ENCODE measurements around the gene RAET1G.
"Not testable (repeated sequence)": the region's sequence is repeated elsewhere in the genome, so short reads cannot be mapped to it uniquely, and the experiment has no call there.

The RAET1G gene

DNA sequence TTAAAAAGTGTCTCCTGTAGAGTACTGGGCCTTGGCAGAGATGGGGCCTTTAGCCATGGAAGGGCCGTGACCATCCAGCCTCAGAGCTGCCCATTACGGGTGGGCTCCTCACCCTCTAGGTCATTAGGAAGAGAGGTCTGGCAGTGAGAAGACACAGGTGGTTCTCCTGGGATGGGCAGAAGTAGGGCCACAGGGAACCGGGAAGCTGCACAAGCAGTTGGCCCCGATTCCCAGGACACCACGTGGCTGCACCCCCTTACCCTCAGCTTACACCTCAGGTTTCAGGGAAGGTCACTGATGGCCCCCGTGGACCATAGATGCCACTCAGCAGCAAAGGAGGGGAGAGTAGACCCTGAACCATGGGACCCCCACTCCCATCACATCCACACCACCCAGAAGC lies 1.6 kb downstream of the RAET1G start:
- no peak overlapping the region for H3K9ac ChIP-seq (ENCODE audit: low read length)
- H3K4me1 ChIP-seq (ENCODE audit: control insufficient read depth, insufficient read depth, low read length), result peaks cover 4% of the 10 kb centered on the region; the same call in 1 of the 2 replicates
- peaks cover 94% of the 10 kb centered on the region for H3K27me3 ChIP-seq (ENCODE audit: control insufficient read depth, insufficient read depth, low read length)
- H3K4me3 ChIP-seq (ENCODE audit: low read depth, low read length), result no peak overlapping the region
- H3K27ac ChIP-seq (ENCODE audit: low read depth, low read length), result no peak overlapping the region
- no peaks in the 10 kb centered on the region for H3K9me3 ChIP-seq (ENCODE audit: control insufficient read depth, insufficient read depth, low read depth, low read length)
- H3K36me3 ChIP-seq (ENCODE audit: control insufficient read depth, insufficient read depth, low read length), result no peaks in the 10 kb centered on the region

DNA sequence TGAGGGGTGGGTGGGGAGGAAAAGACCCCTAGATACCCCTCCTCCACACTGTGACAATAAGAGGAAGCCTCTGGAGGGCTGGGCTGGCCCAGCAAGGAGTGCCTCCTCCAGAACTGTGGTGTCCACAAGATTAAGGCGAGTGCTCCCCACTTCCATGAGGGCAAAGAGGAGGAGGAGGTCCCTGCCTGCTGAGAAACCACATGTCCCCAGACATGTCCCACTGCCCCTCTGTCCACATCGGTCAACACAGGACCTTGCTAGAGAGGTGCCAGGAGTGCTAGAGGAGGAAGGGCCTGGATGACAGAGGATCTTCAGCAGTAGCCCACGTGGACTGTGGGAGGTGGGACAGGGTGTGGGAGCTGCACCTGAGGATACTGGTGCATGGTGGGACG lies 3.1 kb downstream of the RAET1G start:
- no peaks in the 10 kb centered on the region for H3K36me3 ChIP-seq (ENCODE audit: control insufficient read depth, insufficient read depth, low read length)
- H3K9ac ChIP-seq (ENCODE audit: low read length), result no peak overlapping the region
- H3K27ac ChIP-seq (ENCODE audit: low read depth, low read length), result no peak overlapping the region
- no peak overlapping the region for H3K4me3 ChIP-seq (ENCODE audit: low read depth, low read length)
- peaks cover 79% of the 10 kb centered on the region for H3K27me3 ChIP-seq (ENCODE audit: control insufficient read depth, insufficient read depth, low read length)
- no peaks in the 10 kb centered on the region for H3K4me1 ChIP-seq (ENCODE audit: control insufficient read depth, insufficient read depth, low read length)
- no peaks in the 10 kb centered on the region for H3K9me3 ChIP-seq (ENCODE audit: control insufficient read depth, insufficient read depth, low read depth, low read length)

DNA sequence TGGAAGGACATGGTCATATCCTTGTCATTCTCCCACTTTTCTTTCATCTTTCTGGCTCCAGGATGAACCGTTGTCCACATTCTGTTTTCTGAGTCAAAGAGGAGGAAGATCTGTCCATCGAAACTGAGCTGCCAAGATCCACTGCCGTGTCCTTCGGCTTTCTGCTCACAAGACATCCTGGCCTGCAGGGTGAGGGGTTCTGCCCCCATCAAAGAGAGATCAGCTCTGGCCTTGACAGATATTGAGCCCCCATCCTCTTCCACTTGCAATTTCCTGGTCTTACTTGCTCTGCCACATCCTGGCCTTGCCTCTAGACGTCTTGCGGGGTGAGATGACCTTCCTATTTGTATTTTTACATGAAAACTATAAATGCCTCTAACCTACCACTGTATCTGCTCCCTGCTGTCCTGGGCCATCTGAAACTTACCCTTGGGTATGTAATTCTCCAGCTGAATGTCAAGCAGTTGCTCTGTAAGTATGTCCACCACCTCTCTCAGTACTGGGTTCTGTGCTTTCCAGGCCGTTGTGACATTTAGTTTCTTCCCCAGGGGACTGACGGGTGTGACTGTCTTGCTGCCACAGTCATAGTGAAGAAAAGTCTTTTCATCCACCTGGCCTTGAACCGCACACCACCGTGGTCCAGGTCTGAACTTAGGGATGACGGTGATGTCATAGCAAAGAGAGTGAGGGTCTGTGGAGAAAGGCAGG lies 3.6 kb downstream of the RAET1G start:
- H3K27me3 ChIP-seq (ENCODE audit: control insufficient read depth, insufficient read depth, low read length), result peaks cover 77% of the 10 kb centered on the region
- not testable (repeated sequence) for H3K9me3 ChIP-seq (ENCODE audit: control insufficient read depth, insufficient read depth, low read depth, low read length); H3K27ac ChIP-seq (ENCODE audit: low read depth, low read length); H3K4me1 ChIP-seq (ENCODE audit: control insufficient read depth, insufficient read depth, low read length); H3K4me3 ChIP-seq (ENCODE audit: low read depth, low read length); H3K9ac ChIP-seq (ENCODE audit: low read length); H3K36me3 ChIP-seq (ENCODE audit: control insufficient read depth, insufficient read depth, low read length)

DNA sequence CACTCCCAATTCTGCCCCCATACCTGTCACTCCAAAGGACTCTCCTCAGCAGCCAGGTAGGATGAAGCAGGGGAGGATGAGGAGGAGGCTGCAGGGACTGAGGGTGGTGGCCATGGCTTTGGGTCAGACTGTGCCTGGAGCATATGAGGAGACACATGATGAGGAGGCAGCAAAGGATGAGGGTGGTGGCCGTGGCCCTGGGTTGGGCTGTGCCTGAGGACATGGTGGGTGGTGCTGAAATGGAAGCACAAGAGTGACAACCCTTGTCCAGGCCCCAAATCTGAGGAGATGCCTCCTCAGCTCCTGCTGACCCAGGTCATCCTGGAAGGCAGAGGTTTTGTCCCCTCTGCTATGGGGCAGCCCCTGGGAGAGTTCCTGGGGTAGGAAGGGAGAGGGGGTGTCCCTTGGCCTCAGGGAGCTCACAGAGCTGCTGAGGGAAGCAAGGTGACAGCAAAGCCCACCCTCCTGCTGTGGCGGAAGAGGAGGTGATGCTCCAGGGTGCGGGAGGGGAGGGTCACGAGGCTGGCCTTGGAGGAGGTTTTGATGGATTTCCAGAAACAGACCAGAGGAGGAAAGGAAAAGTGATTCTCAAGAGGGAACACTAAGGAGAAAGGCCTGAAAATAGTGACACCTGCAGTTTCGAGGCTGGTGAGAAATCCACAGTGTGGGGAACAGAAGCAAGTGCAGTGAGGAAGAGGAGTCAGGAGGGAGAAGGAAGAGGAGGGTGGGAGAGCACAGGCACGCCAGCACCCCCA lies 4.6 kb downstream of the RAET1G start:
- Histone ChIP-seq H3K27ac (ENCODE audit: low read depth, low read length) (no peak overlapping the region), H3K4me1 (ENCODE audit: control insufficient read depth, insufficient read depth, low read length) (no peaks in the 10 kb centered on the region), H3K9me3 (ENCODE audit: control insufficient read depth, insufficient read depth, low read depth, low read length) (no peaks in the 10 kb centered on the region), H3K36me3 (ENCODE audit: control insufficient read depth, insufficient read depth, low read length) (no peaks in the 10 kb centered on the region), H3K27me3 (ENCODE audit: control insufficient read depth, insufficient read depth, low read length) (peaks cover 77% of the 10 kb centered on the region), H3K4me3 (ENCODE audit: low read depth, low read length) (no peak overlapping the region), H3K9ac (ENCODE audit: low read length) (no peak overlapping the region)

DNA sequence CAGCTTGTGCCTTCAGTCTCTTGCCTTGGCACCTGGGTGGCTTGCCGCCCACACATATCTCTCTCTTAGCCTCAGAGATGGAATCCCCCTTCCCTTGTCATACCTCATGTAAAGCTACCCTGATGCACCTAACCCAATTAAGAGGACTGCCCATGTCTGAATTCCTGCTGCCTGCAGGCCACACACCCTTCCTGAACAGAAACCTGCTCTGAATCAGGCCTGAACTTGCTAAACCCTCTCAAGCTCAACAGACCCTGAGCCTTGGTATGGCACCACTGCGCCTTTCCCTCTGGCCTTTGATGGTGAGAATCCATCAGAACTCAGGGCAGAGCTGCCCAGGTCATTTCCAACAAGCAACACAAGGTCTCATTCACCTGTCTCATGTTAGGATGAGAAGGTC lies 5.2 kb downstream of the RAET1G start:
- Histone ChIP-seq H3K27me3 (ENCODE audit: control insufficient read depth, insufficient read depth, low read length) (peaks cover 70% of the 10 kb centered on the region), H3K4me1 (ENCODE audit: control insufficient read depth, insufficient read depth, low read length) (no peaks in the 10 kb centered on the region), H3K36me3 (ENCODE audit: control insufficient read depth, insufficient read depth, low read length) (no peaks in the 10 kb centered on the region)

DNA sequence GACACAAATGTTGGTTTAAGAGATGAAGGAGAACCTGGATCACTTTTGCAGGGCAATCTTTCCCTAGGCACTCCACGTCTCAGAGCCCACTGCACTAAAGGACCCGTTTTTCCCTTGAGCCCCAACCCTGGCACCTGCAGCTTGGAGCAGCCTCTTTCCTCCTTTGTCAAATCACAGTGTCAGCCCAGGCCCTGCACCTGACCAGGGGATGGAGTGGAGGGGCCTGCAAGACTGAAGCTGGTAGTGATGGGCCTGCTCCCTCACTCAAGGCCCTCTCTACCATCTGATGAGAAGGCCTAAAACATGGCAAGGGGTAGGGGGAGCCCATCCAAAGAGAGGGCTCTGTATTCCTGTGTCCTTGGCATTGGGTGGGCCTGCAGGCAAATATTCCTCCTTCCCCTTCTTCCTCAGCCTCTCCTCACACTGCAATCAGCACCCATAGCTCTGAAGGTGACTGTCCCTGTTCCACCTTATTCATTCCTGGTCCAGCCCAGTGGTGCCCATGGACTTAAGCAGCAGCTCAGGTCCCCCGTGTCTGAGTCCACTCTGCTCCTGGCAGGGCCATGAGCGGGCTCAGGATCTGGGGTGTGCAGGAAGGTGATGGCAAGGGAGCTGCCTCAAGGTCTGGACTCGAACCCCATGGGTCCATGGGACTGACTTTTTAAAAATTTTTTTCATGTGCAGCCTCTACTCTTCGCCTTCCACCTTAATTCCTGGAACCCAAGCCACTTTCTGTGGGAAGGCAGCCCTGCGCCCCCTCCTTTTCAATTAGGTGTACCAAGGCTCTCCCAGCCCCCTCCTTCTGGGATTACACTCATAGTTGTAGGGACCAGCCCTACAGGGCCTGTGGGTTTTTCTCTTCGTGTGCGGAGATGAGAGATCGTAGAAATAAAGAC lies 6.7 kb downstream of the RAET1G start:
- Histone ChIP-seq H3K4me3 (ENCODE audit: low read depth, low read length) (no peak overlapping the region), H3K27ac (ENCODE audit: low read depth, low read length) (no peak overlapping the region), H3K9ac (ENCODE audit: low read length) (no peak overlapping the region), H3K4me1 (ENCODE audit: control insufficient read depth, insufficient read depth, low read length) (no peaks in the 10 kb centered on the region), H3K9me3 (ENCODE audit: control insufficient read depth, insufficient read depth, low read depth, low read length) (no peaks in the 10 kb centered on the region), H3K27me3 (ENCODE audit: control insufficient read depth, insufficient read depth, low read length) (peaks cover 56% of the 10 kb centered on the region), H3K36me3 (ENCODE audit: control insufficient read depth, insufficient read depth, low read length) (no peaks in the 10 kb centered on the region)

More for the DNA sequence above, 5.2 kb downstream of the RAET1G start:
- Histone ChIP-seq H3K27ac (ENCODE audit: low read depth, low read length) (no peak overlapping the region), H3K9me3 (ENCODE audit: control insufficient read depth, insufficient read depth, low read depth, low read length) (no peaks in the 10 kb centered on the region), H3K4me3 (ENCODE audit: low read depth, low read length) (no peak overlapping the region), H3K9ac (ENCODE audit: low read length) (no peak overlapping the region)

DNA sequence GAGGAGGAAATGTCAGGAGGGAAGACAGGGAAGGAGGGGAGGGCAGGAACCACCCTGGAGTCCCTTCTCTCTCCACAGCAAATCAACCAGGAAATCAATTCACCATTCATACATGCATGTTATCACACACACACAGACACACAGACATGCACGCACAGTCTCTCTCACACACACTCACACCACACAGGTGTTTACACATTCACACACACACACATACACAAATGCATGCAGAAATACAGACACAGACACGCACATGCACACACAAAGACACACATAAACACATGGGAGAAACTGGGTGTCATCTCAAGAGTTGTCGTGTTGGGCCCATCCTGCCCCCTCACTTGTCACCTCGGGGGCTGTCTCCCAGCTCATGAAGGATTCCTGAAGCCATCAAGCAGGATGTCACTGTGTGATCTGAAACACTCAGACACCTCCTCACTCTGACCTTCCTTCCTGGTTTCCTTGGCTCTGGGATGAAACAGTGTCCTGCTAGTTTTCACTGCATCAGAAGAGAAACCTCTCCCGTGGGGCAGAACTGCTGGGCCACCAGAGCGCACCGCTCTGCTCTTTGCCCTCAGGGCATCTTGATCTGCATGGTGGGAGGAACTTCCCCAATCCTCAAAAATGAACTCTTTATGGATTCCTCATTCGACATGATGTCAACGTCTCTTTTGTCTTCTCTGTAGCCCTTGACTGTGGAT lies 9.2 kb downstream of the RAET1G start:
- H3K27me3 ChIP-seq (ENCODE audit: control insufficient read depth, insufficient read depth, low read length), result peaks cover 30% of the 10 kb centered on the region

DNA sequence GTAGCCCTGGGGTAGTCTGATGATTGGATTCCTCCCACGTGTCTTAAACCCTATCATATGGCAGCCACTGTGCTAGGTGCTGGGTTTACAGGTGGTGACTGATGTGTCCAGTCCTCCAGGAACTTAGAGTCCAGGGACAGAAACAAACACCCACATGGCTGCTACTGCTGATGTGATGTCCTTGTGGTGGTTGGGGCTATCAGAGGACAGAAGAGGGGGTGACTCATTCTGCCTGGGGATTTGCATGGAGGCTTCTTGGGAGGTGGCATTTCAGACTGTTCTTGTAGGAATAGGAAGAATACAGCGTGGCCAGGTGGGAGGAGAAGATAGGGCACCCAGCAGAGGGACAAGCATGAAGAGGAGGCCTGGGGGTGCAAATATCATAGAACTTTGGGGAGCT lies 9.8 kb downstream of the RAET1G start:
- no peak overlapping the region for H3K9ac ChIP-seq (ENCODE audit: low read length)
- H3K27ac ChIP-seq (ENCODE audit: low read depth, low read length), result no peak overlapping the region
- no peak overlapping the region for H3K4me3 ChIP-seq (ENCODE audit: low read depth, low read length)
- H3K27me3 ChIP-seq (ENCODE audit: control insufficient read depth, insufficient read depth, low read length), result peaks cover 24% of the 10 kb centered on the region
- peaks cover 21% of the 10 kb centered on the region for H3K9me3 ChIP-seq (ENCODE audit: control insufficient read depth, insufficient read depth, low read depth, low read length)
- H3K36me3 ChIP-seq (ENCODE audit: control insufficient read depth, insufficient read depth, low read length), result no peaks in the 10 kb centered on the region
- no peaks in the 10 kb centered on the region for H3K4me1 ChIP-seq (ENCODE audit: control insufficient read depth, insufficient read depth, low read length)

More for the DNA sequence above, 9.2 kb downstream of the RAET1G start:
- H3K36me3 ChIP-seq (ENCODE audit: control insufficient read depth, insufficient read depth, low read length), result no peaks in the 10 kb centered on the region
- H3K4me1 ChIP-seq (ENCODE audit: control insufficient read depth, insufficient read depth, low read length), result no peaks in the 10 kb centered on the region
- no peak overlapping the region for H3K4me3 ChIP-seq (ENCODE audit: low read depth, low read length)
- peaks cover 17% of the 10 kb centered on the region for H3K9me3 ChIP-seq (ENCODE audit: control insufficient read depth, insufficient read depth, low read depth, low read length)
- H3K27ac ChIP-seq (ENCODE audit: low read depth, low read length), result no peak overlapping the region
- no peak overlapping the region for H3K9ac ChIP-seq (ENCODE audit: low read length)

DNA sequence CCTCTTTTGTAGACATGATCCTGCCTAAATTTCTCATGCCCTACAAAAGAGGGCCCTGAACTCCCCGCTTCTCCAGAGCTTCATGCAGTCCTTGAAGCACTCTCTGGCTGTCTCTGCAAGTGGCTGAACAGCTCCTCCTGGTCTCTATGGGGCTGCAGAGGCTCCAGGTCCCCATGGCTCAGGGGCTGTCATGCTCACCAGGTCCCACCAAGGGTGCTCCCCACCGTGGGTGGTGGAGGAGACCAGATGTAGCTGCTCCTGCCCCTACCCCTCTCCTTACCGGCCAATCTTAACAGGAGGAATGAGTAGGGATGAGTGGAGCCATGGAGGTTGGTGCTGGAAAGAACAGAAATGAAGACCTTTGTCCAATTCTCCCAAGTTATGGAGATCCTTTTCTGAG lies 10.2 kb downstream of the RAET1G start:
- H3K9ac ChIP-seq (ENCODE audit: low read length); H3K36me3 ChIP-seq (ENCODE audit: control insufficient read depth, insufficient read depth, low read length); H3K4me3 ChIP-seq (ENCODE audit: low read depth, low read length); H3K4me1 ChIP-seq (ENCODE audit: control insufficient read depth, insufficient read depth, low read length); H3K27ac ChIP-seq (ENCODE audit: low read depth, low read length): not testable (repeated sequence)
- Histone ChIP-seq H3K27me3 (ENCODE audit: control insufficient read depth, insufficient read depth, low read length) (peaks cover 20% of the 10 kb centered on the region), H3K9me3 (ENCODE audit: control insufficient read depth, insufficient read depth, low read depth, low read length) (peaks cover 21% of the 10 kb centered on the region)

DNA sequence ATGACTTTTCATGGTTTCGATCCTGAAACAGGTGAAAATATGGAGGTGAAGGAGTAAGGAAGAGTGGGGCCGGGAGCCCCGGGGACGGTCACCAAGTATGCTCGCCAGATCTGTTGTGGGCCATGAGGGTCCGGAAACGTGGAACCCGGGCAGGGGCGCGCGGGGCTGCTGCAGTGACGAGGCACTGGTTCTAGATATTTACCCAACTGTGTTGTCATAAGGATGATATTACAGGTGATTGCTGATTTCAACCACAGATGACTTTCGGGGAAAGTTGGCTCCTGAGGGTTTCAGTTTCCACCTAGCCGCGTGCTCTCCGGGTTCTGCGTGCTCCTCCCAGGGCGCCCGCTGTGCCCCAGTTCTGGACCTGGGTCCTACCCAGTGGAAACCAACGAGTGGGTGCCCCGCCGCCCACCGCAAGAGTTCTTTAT lies 12.2 kb downstream of the RAET1G start:
- Histone ChIP-seq H3K27me3 (ENCODE audit: control insufficient read depth, insufficient read depth, low read length) (peaks cover 12% of the 10 kb centered on the region; the same call in 1 of the 2 replicates), H3K9me3 (ENCODE audit: control insufficient read depth, insufficient read depth, low read depth, low read length) (peaks cover 28% of the 10 kb centered on the region), H3K36me3 (ENCODE audit: control insufficient read depth, insufficient read depth, low read length) (no peaks in the 10 kb centered on the region), H3K27ac (ENCODE audit: low read depth, low read length) (no peak overlapping the region), H3K4me3 (ENCODE audit: low read depth, low read length) (no peak overlapping the region), H3K9ac (ENCODE audit: low read length) (no peak overlapping the region), H3K4me1 (ENCODE audit: control insufficient read depth, insufficient read depth, low read length) (no peaks in the 10 kb centered on the region)

All from HUES6 (cell line).